ENCODE measurements around the gene OPRL1.

The OPRL1 gene

GRCh38 chr20:64072498-64073063 is 7.3 kb upstream of the OPRL1 start:
- no peak for FAIRE-seq

- FAIRE-seq: no peak
These were observed 6.3 kb upstream of the OPRL1 start for GRCh38 chr20:64073476-64074183.

GRCh38 chr20:64074184-64074789 is 5.6 kb upstream of the OPRL1 start:
- no peak for FAIRE-seq

GRCh38 chr20:64074963-64075362 is 4.9 kb upstream of the OPRL1 start:
- FAIRE-seq: no peak

GRCh38 chr20:64075556-64075955 is 4.3 kb upstream of the OPRL1 start:
- no peak for FAIRE-seq

- FAIRE-seq: no peak
These were observed 3.6 kb upstream of the OPRL1 start for GRCh38 chr20:64076061-64076997.

- no peak for FAIRE-seq
These were observed 2.8 kb upstream of the OPRL1 start for GRCh38 chr20:64077094-64077493.

- FAIRE-seq: no peak
These were observed 2.4 kb upstream of the OPRL1 start for GRCh38 chr20:64077541-64077875.

GRCh38 chr20:64077876-64078551 is 1.9 kb upstream of the OPRL1 start:
- FAIRE-seq: no peak

- no peak for FAIRE-seq
These were observed 979 bp upstream of the OPRL1 start for GRCh38 chr20:64078934-64079272.

GRCh38 chr20:64079273-64080012 is 439 bp upstream of the OPRL1 start, which contains the start of gene RGS19:
Gene RGS19 (minus strand): TSS chr20:64079518. CDS start chr20:64076886, 2,632 bp downstream.
- no peak for FAIRE-seq

GRCh38 chr20:64080813-64081623 is 1.1 kb downstream of the OPRL1 start:
- no peak for FAIRE-seq

GRCh38 chr20:64081624-64081964 is 1.7 kb downstream of the OPRL1 start:
- FAIRE-seq: no peak

- no peak for FAIRE-seq
These were observed 2.3 kb downstream of the OPRL1 start for GRCh38 chr20:64082126-64082731.

GRCh38 chr20:64082820-64083377 is 3.0 kb downstream of the OPRL1 start:
- no peak for FAIRE-seq

- no peak for FAIRE-seq
These were observed 3.5 kb downstream of the OPRL1 start for GRCh38 chr20:64083378-64083803.

GRCh38 chr20:64083804-64084684 is 4.2 kb downstream of the OPRL1 start, which contains the start of gene LKAAEAR1:
Gene LKAAEAR1 (minus strand): TSS chr20:64084398. CDS start chr20:64084219, 179 bp downstream.
- no peak for FAIRE-seq

GRCh38 chr20:64084685-64085152 is 4.8 kb downstream of the OPRL1 start:
- no peak for FAIRE-seq

GRCh38 chr20:64086801-64087200 is 6.9 kb downstream of the OPRL1 start:
- no peak for FAIRE-seq
